ENCODE results near the gene MAP3K7.

Gene MAP3K7

GRCh38 chr6:90478278-90478677, 108.6 kb downstream of the MAP3K7 start:
- Histone ChIP-seq H3F3A (ENCODE audit: control insufficient read depth, insufficient read depth) (no peaks in the 10 kb centered on the region; the same call in 1 of the 2 replicates), H3K79me2 (ENCODE audit: control insufficient read depth, low read length) (peaks cover 28% of the 10 kb centered on the region), H3K36me3 (ENCODE audit: control insufficient read depth, low read length) (no peaks in the 10 kb centered on the region), H3K4me1 (ENCODE audit: control insufficient read depth, low read length) (peaks cover 64% of the 10 kb centered on the region), H3K27ac (ENCODE audit: low read depth, low read length) (peak overlapping the region; percentile 39), H3K9me3 (ENCODE audit: control insufficient read depth, insufficient read depth, low read length) (peaks cover 12% of the 10 kb centered on the region; the same call in 1 of the 2 replicates), H3K4me3 (ENCODE audit: low read length) (peak overlapping the region; percentile 61), H3K4me2 (ENCODE audit: low read length) (peak overlapping the region; percentile 70), H3K9me2 (replicated peaks; ENCODE audit: control insufficient read depth, low read length) (no peaks in the 10 kb centered on the region), H3K27me3 (ENCODE audit: control insufficient read depth, low read length) (no peaks in the 10 kb centered on the region), H4K20me1 (ENCODE audit: control insufficient read depth, insufficient read depth, low read depth, low read length) (no peaks in the 10 kb centered on the region)
- TF ChIP-seq EZH2phosphoT487 (IDR thresholded peaks at IDR 0.05; ENCODE audit: borderline replicate concordance, low read length) (no peak), CTCF (IDR thresholded peaks at IDR 0.05; ENCODE audit: low read depth, low read length, poor library complexity, severe bottlenecking) (peak; percentile 56)

GRCh38 chr6:90477366-90477765, 109.5 kb downstream of the MAP3K7 start:
- Histone ChIP-seq H3K4me1 (ENCODE audit: control insufficient read depth, low read length) (peaks cover 73% of the 10 kb centered on the region), H3K27me3 (ENCODE audit: control insufficient read depth, low read length) (no peaks in the 10 kb centered on the region), H3F3A (ENCODE audit: control insufficient read depth, insufficient read depth) (no peaks in the 10 kb centered on the region; the same call in 1 of the 2 replicates)

GRCh38 chr6:90472716-90473115, 114.2 kb downstream of the MAP3K7 start:
- peak overlapping the region; percentile 61 for H3K4me2 ChIP-seq (ENCODE audit: low read length)
- TF ChIP-seq CTCF (IDR thresholded peaks at IDR 0.05; ENCODE audit: low read depth, low read length, poor library complexity, severe bottlenecking) (no peak), EZH2phosphoT487 (IDR thresholded peaks at IDR 0.05; ENCODE audit: borderline replicate concordance, low read length) (no peak)
- peak overlapping the region; percentile 40; the same call in 1 of the 2 replicates for H3K27ac ChIP-seq (ENCODE audit: low read depth, low read length)

More at GRCh38 chr6:90477366-90477765, 109.5 kb downstream of the MAP3K7 start:
- peak overlapping the region; percentile 3; the same call in 1 of the 2 replicates for H3K4me2 ChIP-seq (ENCODE audit: low read length)
- no peaks in the 10 kb centered on the region for H3K36me3 ChIP-seq (ENCODE audit: control insufficient read depth, low read length)
- peaks cover 28% of the 10 kb centered on the region for H3K79me2 ChIP-seq (ENCODE audit: control insufficient read depth, low read length)
- no peaks in the 10 kb centered on the region for H3K9me2 ChIP-seq (replicated peaks; ENCODE audit: control insufficient read depth, low read length)
- 0 out of 2 replicates have a peak overlapping the region, but pooled peaks have one; percentile 0 for H3K27ac ChIP-seq (ENCODE audit: low read depth, low read length)
- H3K9me3 ChIP-seq (ENCODE audit: control insufficient read depth, insufficient read depth, low read length) = peaks cover 6% of the 10 kb centered on the region; the same call in 1 of the 2 replicates
- no peaks in the 10 kb centered on the region for H4K20me1 ChIP-seq (ENCODE audit: control insufficient read depth, insufficient read depth, low read depth, low read length)
- H3K4me3 ChIP-seq (ENCODE audit: low read length) = no peak overlapping the region
- no peak for TF ChIP-seq CTCF (IDR thresholded peaks at IDR 0.05; ENCODE audit: low read depth, low read length, poor library complexity, severe bottlenecking)
- no peak for TF ChIP-seq EZH2phosphoT487 (IDR thresholded peaks at IDR 0.05; ENCODE audit: borderline replicate concordance, low read length)

More at GRCh38 chr6:90472716-90473115, 114.2 kb downstream of the MAP3K7 start:
- Histone ChIP-seq H3K9me3 (ENCODE audit: control insufficient read depth, insufficient read depth, low read length) (no peaks in the 10 kb centered on the region), H3K79me2 (ENCODE audit: control insufficient read depth, low read length) (peaks cover 12% of the 10 kb centered on the region), H4K20me1 (ENCODE audit: control insufficient read depth, insufficient read depth, low read depth, low read length) (no peaks in the 10 kb centered on the region), H3K4me3 (ENCODE audit: low read length) (peak overlapping the region; percentile 36), H3K9me2 (replicated peaks; ENCODE audit: control insufficient read depth, low read length) (no peaks in the 10 kb centered on the region), H3K4me1 (ENCODE audit: control insufficient read depth, low read length) (peaks cover 64% of the 10 kb centered on the region), H3K27me3 (ENCODE audit: control insufficient read depth, low read length) (no peaks in the 10 kb centered on the region), H3K36me3 (ENCODE audit: control insufficient read depth, low read length) (no peaks in the 10 kb centered on the region), H3F3A (ENCODE audit: control insufficient read depth, insufficient read depth) (peaks cover 6% of the 10 kb centered on the region; the same call in 1 of the 2 replicates)

All from DOHH2 (cell line).